WERI-Rb-1 (cell line): ENCODE results near the gene ABHD8.

Experiments used
- DNase-seq: peaks from one replicate; pipeline ENCODE4 v3.0.0-alpha.2; 2020
- H3K27ac ChIP-seq: fragments of 250-450 bp; sonication (Bioruptor Pico); 2 replicates; pipeline ENCODE4 v1.5.1; 2020; ENCODE audit warnings: mild to moderate bottlenecking, moderate library complexity
- H3K27me3 ChIP-seq: fragments of 250-450 bp; sonication (Bioruptor Pico); 2 replicates; pipeline ENCODE4 v1.5.1; 2021; ENCODE audit warnings: mild to moderate bottlenecking, low read depth, moderate library complexity; ENCODE audit not compliant: insufficient read depth, severe bottlenecking
- H3K36me3 ChIP-seq: fragments of 250-450 bp; sonication (Bioruptor Pico); 2 replicates; pipeline ENCODE4 v1.5.1; 2020; ENCODE audit warnings: mild to moderate bottlenecking, moderate library complexity
- H3K4me3 ChIP-seq: 2 replicates; pipeline ENCODE4 v1.5.1; 2011; ENCODE audit warnings: low read depth, mild to moderate bottlenecking, control low read depth, low read length
- H3K9me3 ChIP-seq: fragments of 250-450 bp; sonication (Bioruptor Pico); 2 replicates; pipeline ENCODE4 v1.5.1; 2021; ENCODE audit warnings: mild to moderate bottlenecking, moderate library complexity; ENCODE audit not compliant: severe bottlenecking
- TF ChIP-seq, protein P1 (sequence below): IDR thresholded peaks from 2 replicates; pipeline ENCODE4 v1.5.1; 2011; ENCODE audit warnings: low read depth, mild to moderate bottlenecking, control low read depth, inconsistent platforms, low read length

Gene ABHD8

DNA sequence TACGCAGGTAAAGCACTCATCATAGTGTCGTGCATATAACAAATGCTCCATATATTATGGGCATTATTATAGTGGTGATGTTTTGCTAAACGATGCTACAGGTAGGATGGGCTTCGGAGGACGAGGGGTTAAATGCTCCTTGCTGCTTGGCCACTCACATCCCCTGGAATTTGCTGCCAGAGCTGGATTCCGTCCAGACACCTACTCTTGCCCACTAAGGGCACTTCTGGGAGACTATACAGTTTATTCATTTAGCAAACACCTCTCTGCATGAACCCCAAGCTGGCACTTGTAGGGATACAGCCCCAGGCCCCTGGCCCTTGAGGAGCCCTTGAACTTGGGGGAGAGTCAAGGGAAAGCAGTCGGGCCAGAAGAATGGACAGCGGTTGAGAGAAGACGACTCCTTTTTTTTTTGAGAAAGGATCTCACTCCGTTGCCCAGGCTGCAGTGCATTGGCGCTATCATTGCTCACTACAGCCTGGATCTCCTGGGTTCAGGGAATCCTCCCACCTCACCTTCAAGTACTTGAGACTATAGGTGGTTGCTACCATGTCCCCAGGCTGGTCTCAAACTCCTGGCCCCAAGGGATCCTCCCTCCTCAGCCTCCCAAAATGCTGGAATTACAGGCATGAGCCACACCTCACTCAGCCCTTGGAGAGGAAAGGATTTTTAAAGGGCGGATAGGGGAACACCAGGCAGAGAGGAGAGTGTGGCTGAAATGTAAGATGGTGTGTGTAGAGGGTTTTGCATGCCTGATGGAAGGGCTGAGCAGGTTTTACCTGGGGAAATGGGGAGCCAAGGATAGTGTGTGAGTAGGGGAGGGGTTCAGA is 1.4 kb upstream of the ABHD8 start:
- no peaks in the 10 kb centered on the region for H3K27me3 ChIP-seq
- H3K27ac ChIP-seq, result peak overlapping the region; percentile 42; the same call in 1 of the 2 replicates
- DNase-seq, result no peak
- H3K36me3 ChIP-seq, result peaks cover 11% of the 10 kb centered on the region
- H3K4me3 ChIP-seq, result no peak overlapping the region
- TF ChIP-seq, protein P1, sequence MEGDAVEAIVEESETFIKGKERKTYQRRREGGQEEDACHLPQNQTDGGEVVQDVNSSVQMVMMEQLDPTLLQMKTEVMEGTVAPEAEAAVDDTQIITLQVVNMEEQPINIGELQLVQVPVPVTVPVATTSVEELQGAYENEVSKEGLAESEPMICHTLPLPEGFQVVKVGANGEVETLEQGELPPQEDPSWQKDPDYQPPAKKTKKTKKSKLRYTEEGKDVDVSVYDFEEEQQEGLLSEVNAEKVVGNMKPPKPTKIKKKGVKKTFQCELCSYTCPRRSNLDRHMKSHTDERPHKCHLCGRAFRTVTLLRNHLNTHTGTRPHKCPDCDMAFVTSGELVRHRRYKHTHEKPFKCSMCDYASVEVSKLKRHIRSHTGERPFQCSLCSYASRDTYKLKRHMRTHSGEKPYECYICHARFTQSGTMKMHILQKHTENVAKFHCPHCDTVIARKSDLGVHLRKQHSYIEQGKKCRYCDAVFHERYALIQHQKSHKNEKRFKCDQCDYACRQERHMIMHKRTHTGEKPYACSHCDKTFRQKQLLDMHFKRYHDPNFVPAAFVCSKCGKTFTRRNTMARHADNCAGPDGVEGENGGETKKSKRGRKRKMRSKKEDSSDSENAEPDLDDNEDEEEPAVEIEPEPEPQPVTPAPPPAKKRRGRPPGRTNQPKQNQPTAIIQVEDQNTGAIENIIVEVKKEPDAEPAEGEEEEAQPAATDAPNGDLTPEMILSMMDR, result no peak
- no peaks in the 10 kb centered on the region for H3K9me3 ChIP-seq

DNA sequence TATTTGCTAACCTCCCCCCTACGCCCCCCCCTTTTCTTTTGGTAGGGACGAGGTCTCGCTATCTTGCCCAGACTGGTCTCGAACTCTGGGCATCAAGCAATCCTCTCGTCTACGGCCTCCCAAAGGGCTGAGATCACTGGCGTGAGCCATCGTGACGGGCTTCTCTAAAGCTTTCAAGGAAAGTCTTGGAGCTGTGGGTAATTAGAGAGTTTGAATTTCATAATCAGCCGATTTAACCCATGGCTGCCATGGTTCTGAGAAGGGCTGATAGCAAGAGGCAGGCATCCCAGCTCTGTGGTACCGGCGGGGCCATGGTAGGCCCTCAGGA is 679 bp upstream of the ABHD8 start:
- H3K27ac ChIP-seq, result peak overlapping the region; percentile 66
- TF ChIP-seq, protein P1, result no peak
- no peaks in the 10 kb centered on the region for H3K27me3 ChIP-seq
- peaks cover 13% of the 10 kb centered on the region for H3K36me3 ChIP-seq
- peak overlapping the region; percentile 28; the same call in 1 of the 2 replicates for H3K4me3 ChIP-seq
- no peak for DNase-seq
- no peaks in the 10 kb centered on the region for H3K9me3 ChIP-seq

DNA sequence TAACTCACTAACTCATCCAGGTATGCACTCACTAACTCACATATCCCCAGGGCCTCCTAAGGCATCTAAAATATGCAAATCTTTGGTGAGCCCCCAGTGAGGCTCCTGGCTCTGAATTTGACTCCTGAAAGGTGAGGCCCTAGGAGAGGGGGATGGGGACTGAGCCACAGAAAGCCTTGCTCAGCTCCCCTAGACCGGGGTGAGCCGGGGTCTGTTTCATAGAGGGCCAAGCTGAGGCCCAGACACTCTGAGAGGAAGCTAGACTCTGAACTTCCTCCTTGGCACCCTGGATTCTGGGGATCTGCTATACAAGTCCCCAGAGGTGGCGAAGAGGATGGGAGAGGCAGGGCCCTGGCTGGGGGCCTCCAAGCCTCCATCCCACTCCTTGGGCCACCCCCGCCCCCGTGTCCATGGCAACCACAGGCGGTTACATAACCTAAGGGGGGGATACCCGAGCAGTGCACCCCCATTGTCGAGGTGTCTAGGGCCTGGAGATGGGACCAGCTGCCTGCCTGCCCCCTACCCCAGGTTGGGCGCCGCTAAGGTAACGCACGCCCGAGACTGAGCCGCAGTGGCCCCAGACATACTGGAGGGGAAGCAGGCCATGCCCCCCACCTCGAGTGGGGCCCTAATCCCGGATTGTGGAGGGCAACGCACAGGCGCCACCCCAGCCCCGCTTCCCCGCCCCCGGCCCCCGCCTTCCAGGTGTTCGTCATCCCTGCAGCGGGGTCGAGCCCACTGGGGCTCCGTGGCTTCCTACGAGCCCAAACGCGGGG is 646 bp downstream of the ABHD8 start:
- peak overlapping the region; percentile 67 for H3K4me3 ChIP-seq
- H3K27me3 ChIP-seq, result no peaks in the 10 kb centered on the region
- peak overlapping the region; percentile 84 for H3K27ac ChIP-seq
- TF ChIP-seq, protein P1, result no peak
- DNase-seq, result no peak
- H3K36me3 ChIP-seq, result peaks cover 21% of the 10 kb centered on the region
- peaks cover 6% of the 10 kb centered on the region for H3K9me3 ChIP-seq

DNA sequence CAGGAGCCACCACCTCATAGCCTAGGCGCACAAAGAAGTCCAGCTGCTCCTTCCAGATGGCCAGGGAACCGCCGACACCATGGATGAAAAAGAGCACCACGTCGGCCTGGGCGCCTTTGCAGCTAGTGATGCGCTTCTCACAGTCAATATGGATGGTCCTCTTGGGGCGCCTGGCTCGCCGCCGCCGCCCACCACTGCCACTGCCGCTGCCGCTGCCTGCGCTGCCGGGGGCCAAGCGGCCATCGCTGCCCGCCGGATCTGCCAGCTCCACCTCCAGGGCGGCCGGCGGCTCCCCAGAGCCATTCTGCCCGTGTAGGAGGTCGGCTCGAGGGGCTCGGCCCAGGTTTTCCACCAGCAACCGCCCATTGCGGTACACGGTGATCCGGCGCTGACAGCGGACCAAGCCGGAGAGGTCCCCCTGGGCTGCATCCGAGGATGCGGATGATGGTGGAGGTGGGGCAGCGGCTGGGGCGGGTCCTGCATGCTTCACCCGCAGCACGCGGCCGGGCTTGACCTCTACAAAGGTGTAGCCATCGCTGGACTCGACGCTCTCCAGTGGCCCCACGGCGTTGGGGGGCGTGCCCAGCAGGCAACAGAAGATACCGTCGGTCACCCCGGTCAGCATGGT is 2.1 kb downstream of the ABHD8 start:
- Histone ChIP-seq H3K36me3 (peaks cover 26% of the 10 kb centered on the region), H3K9me3 (peaks cover 6% of the 10 kb centered on the region), H3K4me3 (no peak overlapping the region), H3K27ac (no peak overlapping the region), H3K27me3 (no peaks in the 10 kb centered on the region)
- DNase-seq, result no peak
- TF ChIP-seq, protein P1, result no peak

DNA sequence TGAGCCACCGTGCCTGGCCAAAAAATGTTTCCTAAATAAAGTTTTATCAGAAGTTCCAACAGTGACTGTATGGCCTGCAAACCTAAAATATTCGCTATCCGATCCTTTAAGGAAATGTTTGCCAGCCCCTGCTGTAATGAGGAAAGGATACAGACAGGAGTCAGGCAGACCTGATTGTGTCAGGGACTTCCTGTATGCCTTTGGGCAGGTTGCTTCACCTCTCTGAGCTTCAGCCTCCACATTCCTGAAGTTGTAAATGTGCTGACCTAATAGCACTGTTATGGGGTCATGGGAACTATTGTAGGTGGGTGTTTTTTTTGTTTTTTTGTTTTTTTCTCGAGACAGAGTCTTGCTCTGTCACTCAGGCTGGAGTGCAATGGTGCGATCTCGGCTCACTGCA is 6.2 kb downstream of the ABHD8 start:
- TF ChIP-seq, protein P1, result no peak
- Histone ChIP-seq H3K27ac (no peak overlapping the region), H3K36me3 (peaks cover 44% of the 10 kb centered on the region), H3K9me3 (peaks cover 6% of the 10 kb centered on the region), H3K27me3 (no peaks in the 10 kb centered on the region), H3K4me3 (no peak overlapping the region)
- DNase-seq, result no peak
